HEK293T (cell line): Measurements from ENCODE around the gene LMO4.
A peak's percentile ranks its signal among the peaks of the same experiment; 100 is the strongest.

Experiments
- CTCF ChIA-PET: fragments of 350-600 bp; formaldehyde crosslinking; extraction: SDS; loops from one replicate; lab custom pipeline; 2021; ENCODE audit warnings: antibody characterized with exemption, inconsistent platforms; lab: Yijun Ruan, JAX
- POLR2A ChIA-PET: fragments of 350-600 bp; formaldehyde crosslinking; extraction: SDS; loops from one replicate; lab custom pipeline; 2020; ENCODE audit warnings: antibody characterized with exemption, inconsistent platforms; lab: Yijun Ruan, JAX
- DNase-seq: peaks from one replicate; pipeline ENCODE4 v3.0.0; 2012; ENCODE audit warnings: mixed read lengths; ENCODE audit errors: extremely low spot score
- ARNT ChIP-seq: fragments of 450-650 bp; IDR thresholded peaks from 2 replicates; pipeline ENCODE4 v1.6.1; 2017; ENCODE audit warnings: mild to moderate bottlenecking
- BHLHE40 ChIP-seq: fragments of 450-650 bp; IDR thresholded peaks from 2 replicates; pipeline ENCODE4 v1.6.1; 2016; ENCODE audit warnings: mild to moderate bottlenecking, moderate library complexity, borderline replicate concordance
- CTBP1 ChIP-seq: fragments of 450-650 bp; IDR thresholded peaks from 2 replicates; pipeline ENCODE4 v1.6.1; 2016; ENCODE audit warnings: borderline replicate concordance
- ELF4 ChIP-seq: fragments of 450-650 bp; IDR thresholded peaks from 2 replicates; pipeline ENCODE4 v1.6.1; 2017; ENCODE audit warnings: antibody characterized with exemption
- FOXA1 ChIP-seq: fragments of 450-650 bp; IDR thresholded peaks from 2 replicates; pipeline ENCODE4 v1.6.1; 2016; ENCODE audit warnings: mild to moderate bottlenecking
- FOXK2 ChIP-seq: fragments of 450-650 bp; IDR thresholded peaks from 2 replicates; pipeline ENCODE4 v1.6.1; 2016; ENCODE audit warnings: mild to moderate bottlenecking
- FOXM1 ChIP-seq: fragments of 450-650 bp; IDR thresholded peaks from 2 replicates; pipeline ENCODE4 v1.6.1; 2017; ENCODE audit warnings: mild to moderate bottlenecking, borderline replicate concordance
- HDGF ChIP-seq: fragments of 450-650 bp; IDR thresholded peaks from 2 replicates; pipeline ENCODE4 v1.6.1; 2017; ENCODE audit warnings: antibody characterized with exemption, borderline replicate concordance
- L3MBTL2 ChIP-seq: fragments of 450-650 bp; conservative IDR thresholded peaks from 2 replicates; pipeline ENCODE4 v1.6.1; 2016; ENCODE audit warnings: mild to moderate bottlenecking
- LEF1 ChIP-seq: fragments of 450-650 bp; IDR thresholded peaks from 2 replicates; pipeline ENCODE4 v1.6.1; 2017; ENCODE audit warnings: mild to moderate bottlenecking, borderline replicate concordance
- NFRKB ChIP-seq: fragments of 450-650 bp; IDR thresholded peaks from 2 replicates; pipeline ENCODE4 v1.6.1; 2016; ENCODE audit warnings: mild to moderate bottlenecking, moderate library complexity
- PKNOX1 ChIP-seq: fragments of 450-650 bp; IDR thresholded peaks from 2 replicates; pipeline ENCODE4 v1.6.1; 2016
- SP1 ChIP-seq: fragments of 450-650 bp; IDR thresholded peaks from 2 replicates; pipeline ENCODE4 v1.6.1; 2017
- SUZ12 ChIP-seq: fragments of 450-650 bp; IDR thresholded peaks from 2 replicates; pipeline ENCODE4 v1.6.1; 2016; ENCODE audit warnings: mild to moderate bottlenecking
- TARDBP ChIP-seq: fragments of 450-650 bp; IDR thresholded peaks from 2 replicates; pipeline ENCODE4 v1.6.1; 2016
- ZNF384 ChIP-seq: fragments of 450-650 bp; IDR thresholded peaks from 2 replicates; pipeline ENCODE4 v1.6.1; 2016

Gene LMO4

GRCh38 chr1:87328272-87329050 is at the start of gene LMO4:
TSS of gene LMO4 (plus strand) at chr1:87328880. CDS start at chr1:87332016, 3,136 bp downstream.
- peak; percentile 89 for DNase-seq
- no peak for TF ChIP-seq SP1
- TF ChIP-seq ELF4, result no peak
- TF ChIP-seq CTBP1, result no peak
- peak; percentile 64; the same call in 1 of the 2 replicates for TF ChIP-seq ARNT
- no peak for TF ChIP-seq TARDBP
- TF ChIP-seq ZNF384, result no peak; the same call in 1 of the 2 replicates
- TF ChIP-seq PKNOX1, result peak; percentile 96
- peak; percentile 66; the same call in 1 of the 2 replicates for TF ChIP-seq FOXM1
- no peak for TF ChIP-seq NFRKB
- no peak for TF ChIP-seq LEF1
- TF ChIP-seq HDGF, result no peak
- TF ChIP-seq BHLHE40, result no peak
- TF ChIP-seq FOXK2, result no peak
- TF ChIP-seq FOXA1, result no peak
- TF ChIP-seq SUZ12, result no peak
- TF ChIP-seq L3MBTL2, result 0 out of 2 replicates have a peak, but pooled peaks have one; percentile 32
- ChIA-PET CTCF (interaction anchor here (1.0 kb wide), 1 partner anchor 605 kb away, joined by 3 read pairs; no protein-coding TSS in a partner anchor), POLR2A (interaction anchor here (0.5 to 2.5 kb wide), 16 partner anchors 12 to 625 kb away, joined by 3 to 10 read pairs (median 3); partner anchors contain the start of genes HS2ST1 and SELENOF)

GRCh38 chr1:87279536-87279875 is 49.2 kb upstream of the LMO4 start:
- TF ChIP-seq L3MBTL2, result no peak
- TF ChIP-seq SP1, result no peak
- no peak for TF ChIP-seq PKNOX1
- TF ChIP-seq BHLHE40, result no peak
- no peak for TF ChIP-seq FOXA1
- no peak for TF ChIP-seq FOXK2
- no peak for TF ChIP-seq TARDBP
- no peak for TF ChIP-seq NFRKB
- TF ChIP-seq FOXM1, result no peak
- TF ChIP-seq SUZ12, result no peak
- TF ChIP-seq ZNF384, result no peak
- no peak for TF ChIP-seq HDGF
- no peak for TF ChIP-seq LEF1
- TF ChIP-seq ARNT, result no peak
- TF ChIP-seq CTBP1, result no peak
- no peak for TF ChIP-seq ELF4
- CTCF ChIA-PET, result no interaction called here
- no peak for DNase-seq
- POLR2A ChIA-PET, result no interaction called here

- POLR2A ChIA-PET, result no interaction called here
These were observed 48.6 kb upstream of the LMO4 start for GRCh38 chr1:87279966-87280535.

GRCh38 chr1:87284456-87285240 is 44.0 kb upstream of the LMO4 start:
- ChIA-PET CTCF (no interaction called here), POLR2A (no interaction called here)
- TF ChIP-seq FOXK2 (no peak), FOXA1 (no peak), NFRKB (no peak), BHLHE40 (no peak), CTBP1 (no peak), SUZ12 (no peak), ARNT (no peak), TARDBP (no peak), HDGF (no peak), ELF4 (no peak), SP1 (no peak), ZNF384 (no peak), FOXM1 (no peak), PKNOX1 (no peak)
- no peak for DNase-seq

More at GRCh38 chr1:87279966-87280535, 48.6 kb upstream of the LMO4 start:
- TF ChIP-seq CTBP1, result no peak
- no peak for TF ChIP-seq LEF1
- no peak for TF ChIP-seq FOXA1
- no peak for TF ChIP-seq SUZ12
- TF ChIP-seq ZNF384, result no peak
- TF ChIP-seq HDGF, result no peak
- TF ChIP-seq TARDBP, result no peak
- no peak for TF ChIP-seq NFRKB
- TF ChIP-seq FOXM1, result no peak
- TF ChIP-seq SP1, result no peak
- no peak for TF ChIP-seq PKNOX1
- TF ChIP-seq ELF4, result no peak
- DNase-seq, result no peak
- CTCF ChIA-PET, result interaction anchor here (1.0 kb wide), 1 partner anchor 14 kb away, joined by 4 read pairs; no protein-coding TSS in a partner anchor
